GM19238 (cell line): ENCODE results near the gene EPHA7.

ENCODE experiments used
- DNase-seq: peaks from one replicate; pipeline ENCODE4 v3.0.0; 2011; ENCODE audit warnings: low spot score; ENCODE audit not compliant: insufficient read length

Gene EPHA7

DNA sequence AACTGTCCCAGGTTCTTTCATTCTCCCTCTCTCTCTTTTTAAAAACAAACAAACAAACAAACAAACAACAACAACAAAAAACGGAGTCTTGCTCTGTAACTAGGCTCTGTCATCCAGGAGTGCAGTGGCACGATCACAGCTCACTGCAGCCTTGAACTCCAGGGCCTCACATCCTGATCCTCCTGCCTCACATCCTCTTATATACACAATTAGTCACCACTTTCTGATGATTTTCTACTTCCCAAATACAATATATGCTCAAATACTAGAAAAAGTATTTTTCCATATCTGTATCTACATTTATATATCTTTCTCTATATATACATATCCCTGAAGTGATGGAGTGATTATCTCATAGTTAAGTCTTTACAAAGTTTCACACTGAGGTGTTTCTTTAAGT lies 170.7 kb downstream of the EPHA7 start:
- no peak for DNase-seq

DNA sequence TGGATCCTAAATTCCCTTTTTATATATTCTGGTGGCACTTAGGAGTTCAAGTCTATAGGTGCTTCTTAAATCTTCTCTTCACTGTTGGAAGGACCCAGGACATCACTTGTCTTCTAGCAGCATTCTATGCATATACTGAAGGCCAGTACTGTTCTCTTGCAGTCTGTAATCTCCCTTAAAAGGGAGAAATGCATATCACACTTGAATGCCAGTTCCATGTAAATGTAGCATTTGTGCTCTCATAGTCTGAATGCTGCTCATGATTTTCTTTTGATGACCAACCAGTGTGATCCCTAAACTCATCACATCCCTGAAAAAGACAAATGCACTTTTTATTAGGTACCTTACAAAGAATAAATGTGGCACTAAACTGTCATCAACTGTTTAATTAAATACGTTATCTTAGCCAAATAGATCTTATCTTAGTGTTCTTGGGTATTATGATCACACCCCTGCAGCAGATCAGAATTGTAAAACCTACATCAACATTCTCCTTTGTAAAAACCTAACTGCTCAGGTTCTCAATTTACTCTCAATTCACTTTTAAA lies 176.1 kb downstream of the EPHA7 start:
- no peak for DNase-seq

DNA sequence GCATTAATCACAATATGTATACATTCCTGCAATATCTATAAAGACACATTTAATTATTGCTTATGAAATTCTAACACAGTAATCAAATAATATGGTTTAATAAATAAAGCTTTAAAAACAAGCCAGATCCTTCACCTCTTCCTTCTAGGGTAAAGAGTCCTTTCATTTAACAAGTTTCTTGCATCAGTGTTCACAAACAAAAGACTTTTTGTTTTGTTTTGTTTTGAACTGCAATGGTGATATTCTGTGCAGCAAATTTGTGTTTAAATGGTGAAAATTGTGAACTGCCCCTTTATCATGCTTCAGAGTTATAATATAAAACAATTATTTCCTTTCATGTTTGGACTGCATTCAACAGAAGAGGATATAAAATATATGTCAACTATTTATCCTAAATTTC lies 177.3 kb downstream of the EPHA7 start:
- DNase-seq = no peak

DNA sequence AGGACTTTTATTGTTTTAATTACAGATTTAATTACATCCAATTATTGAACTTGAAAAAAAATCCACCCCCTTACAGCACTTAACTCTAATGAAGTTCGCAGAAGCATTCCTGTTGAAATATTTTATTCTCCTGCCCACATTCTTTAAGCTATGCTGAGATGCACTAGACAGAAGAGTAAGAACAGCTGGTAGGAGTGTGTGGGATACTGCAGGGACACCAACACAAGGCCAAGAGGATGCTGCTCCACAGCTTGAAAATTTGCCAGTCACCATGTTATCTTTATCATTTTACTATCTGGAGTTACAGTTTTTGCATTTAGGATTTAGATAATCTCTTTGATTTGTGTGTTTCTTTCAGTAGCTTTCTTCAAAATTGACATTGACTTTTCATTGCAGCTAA lies 180.7 kb downstream of the EPHA7 start:
- no peak for DNase-seq

DNA sequence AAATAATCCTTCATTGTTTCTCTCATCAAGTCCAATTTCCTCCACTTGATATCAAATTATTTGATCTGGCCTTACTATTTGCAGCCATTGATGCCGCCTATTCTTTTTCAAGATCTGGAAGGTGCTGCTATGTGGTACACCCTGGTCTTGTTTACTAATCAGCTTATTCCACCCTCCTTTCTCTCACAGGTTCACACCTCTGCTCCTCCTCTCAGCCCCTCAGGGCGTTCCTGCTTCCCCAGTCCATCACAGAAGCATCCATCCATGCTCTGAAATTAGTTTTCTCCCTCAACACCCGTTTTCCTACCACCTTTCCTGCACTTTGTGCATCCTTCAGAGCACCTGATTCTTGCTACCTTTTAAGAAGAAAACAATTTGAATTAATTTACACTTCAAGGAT lies 183.6 kb downstream of the EPHA7 start:
- DNase-seq = no peak

DNA sequence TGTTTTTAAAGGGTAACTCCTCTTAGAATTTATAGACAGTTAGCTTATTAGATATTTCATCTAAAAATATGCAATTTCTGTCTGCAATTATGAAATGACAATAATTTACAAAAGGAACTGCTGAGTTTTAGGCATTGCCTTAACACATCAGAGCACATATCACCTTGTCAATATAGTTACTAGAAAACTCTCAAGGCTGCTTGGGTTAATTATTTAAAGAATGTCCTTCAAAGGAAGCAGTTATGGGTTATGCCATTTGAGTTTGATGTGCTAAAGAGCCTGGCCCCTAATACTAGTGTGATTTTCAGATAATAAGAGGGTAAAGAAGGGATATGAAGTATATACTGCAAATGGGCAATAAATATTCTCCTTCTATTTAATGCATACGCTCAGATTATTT lies 192.5 kb downstream of the EPHA7 start:
- no peak for DNase-seq

DNA sequence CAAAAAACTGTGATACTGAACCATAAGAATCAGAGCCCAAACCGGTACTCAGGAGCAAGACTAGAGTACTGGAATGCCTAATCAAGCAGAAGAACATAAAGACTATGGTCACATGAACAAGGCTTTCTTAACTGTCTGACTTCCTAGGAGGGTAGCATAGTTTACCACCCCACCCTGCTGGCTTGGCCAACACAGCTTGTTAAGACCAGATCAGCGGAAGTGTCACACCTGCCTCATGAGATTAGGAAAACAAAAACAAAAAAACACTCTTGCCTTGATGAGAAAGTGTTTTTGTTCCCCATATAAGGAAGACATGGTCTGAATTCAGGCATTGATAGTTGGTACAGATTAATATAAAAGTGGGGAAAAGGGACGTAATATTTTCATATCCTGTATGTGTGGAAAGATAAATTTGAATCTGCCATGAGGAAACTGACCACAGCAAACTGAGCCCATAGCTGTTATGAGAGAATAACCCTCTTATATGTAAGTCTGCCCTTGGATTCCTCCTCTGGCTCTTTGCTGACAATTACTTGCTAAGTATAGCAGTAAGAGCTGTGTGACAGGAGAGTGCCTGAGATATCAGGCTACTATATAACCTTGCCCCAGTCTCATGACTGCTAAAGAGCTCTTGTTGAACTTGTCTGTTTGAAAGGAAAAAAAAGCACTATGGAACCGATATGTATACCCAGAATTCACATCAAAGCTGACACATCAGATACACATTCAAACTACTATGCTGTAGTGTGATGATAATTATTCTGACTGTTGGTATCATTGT lies 197.1 kb downstream of the EPHA7 start:
- DNase-seq = no peak

DNA sequence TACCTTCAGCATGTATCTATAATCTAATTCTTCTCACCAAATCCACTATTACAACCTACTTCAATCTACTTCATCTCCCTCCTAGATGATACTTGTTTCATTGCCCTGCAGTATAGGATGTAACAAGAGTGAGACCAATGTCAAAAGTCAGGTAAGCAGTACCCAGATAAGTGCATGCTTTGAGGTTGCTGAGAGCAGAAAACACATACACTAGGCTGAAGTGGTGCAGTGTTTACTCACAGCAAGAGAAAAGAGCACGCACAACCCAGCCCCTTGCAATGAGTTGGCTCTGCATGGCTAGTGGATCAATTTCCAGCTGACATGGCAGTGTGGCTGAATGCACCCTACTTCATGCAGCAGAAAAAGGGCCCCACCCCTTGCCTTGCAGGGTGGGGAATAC lies 199.9 kb downstream of the EPHA7 start:
- no peak for DNase-seq

DNA sequence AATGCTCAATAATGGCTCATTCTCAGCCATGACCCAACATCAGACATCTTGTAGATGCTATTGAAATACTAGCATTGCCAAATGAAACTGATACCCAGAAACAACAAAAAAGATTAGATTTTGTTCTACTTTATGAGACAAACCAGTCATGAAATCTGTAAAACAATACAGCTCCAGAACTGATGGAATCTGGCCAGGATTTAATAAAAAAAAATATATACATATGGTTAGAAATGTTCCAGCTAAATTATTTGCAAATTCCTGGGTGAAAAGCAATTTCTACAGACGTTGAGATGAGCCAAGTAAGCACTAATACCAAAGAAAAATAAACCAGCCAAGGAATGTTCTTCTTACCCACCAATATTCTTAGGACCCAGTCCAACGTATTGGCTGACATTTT lies 201.3 kb downstream of the EPHA7 start:
- no peak for DNase-seq

DNA sequence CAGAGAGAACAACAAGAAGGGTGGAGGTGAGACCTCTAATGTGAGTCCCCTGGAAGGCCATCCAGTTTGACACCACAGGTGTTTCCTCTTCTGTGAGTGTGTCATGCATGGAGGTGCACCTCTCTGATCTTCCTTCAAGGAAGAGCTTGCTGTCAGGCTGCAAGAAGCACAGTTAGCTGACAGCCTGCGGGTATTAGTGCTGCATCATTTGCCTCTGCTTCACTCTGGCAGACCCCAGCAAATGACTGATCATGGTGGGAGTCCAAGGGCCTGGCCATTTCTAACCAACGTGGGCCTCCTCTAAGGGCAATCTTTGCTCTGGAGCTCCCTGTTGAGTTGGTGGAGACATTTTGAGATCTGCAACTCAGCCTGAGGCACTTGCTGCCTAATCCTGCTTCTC lies 206.3 kb downstream of the EPHA7 start:
- DNase-seq = no peak

DNA sequence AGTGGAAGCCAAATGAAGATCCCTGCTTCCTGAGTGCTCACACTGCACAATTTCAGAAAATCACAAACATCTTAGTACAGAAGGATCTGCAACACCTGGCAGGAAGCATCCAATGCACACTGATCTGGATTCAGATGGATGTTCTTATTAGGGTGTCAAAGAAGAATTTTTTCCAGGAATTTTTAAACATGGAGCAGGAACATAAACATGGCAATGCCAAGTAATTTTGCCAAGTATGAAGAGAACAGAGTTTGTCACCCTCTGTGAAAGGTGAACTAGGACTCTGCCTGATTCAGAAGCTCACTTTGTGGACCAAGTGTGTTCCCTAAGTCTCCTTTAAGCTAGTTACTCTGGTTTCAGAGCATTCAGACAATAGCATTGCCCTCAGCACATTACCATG lies 208.5 kb downstream of the EPHA7 start:
- no peak for DNase-seq

DNA sequence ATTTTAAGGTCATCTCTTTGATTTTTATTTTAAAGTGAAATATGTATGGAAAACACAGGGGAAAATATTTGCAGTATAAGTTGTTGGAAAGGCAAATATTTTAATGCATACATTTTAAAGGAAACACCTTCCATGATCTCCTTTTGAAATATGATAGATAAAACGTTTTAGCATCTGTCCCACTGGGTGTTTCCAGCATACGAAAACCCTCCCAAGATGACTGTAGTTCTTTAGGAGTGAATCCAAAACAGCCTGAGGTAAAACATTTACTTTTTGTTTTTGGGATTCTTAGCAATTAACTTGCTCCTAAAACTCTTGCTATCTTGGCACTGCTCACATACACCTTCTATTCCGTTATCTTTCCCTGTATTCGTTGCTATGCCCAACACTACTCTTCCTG lies 210.0 kb downstream of the EPHA7 start:
- DNase-seq = no peak

DNA sequence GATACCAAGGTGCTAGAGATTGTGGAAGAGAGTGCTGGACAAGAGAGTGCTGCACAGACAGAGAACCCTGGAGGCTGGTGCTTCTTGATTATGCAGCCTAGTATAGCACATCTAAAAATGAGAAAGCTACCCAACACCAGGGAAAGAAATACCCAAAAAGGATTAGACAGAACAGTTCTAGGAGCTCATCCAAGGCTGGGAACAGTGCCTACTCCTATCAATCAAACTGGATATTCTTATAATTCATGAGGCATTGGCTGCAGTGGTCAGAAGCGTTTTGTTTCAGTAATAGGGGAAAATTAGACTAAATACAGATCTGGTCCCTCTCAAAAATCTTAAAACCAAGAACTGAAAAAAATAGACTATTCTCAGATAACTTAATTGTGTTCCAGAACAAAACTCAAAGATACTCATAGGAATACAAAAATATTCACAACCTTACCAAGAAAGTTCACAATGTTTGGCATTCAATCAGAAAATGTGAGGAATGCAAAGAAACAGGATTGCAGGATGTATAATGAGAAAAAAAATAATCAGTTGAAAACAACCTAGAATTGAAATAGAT lies 222.9 kb downstream of the EPHA7 start:
- no peak for DNase-seq

DNA sequence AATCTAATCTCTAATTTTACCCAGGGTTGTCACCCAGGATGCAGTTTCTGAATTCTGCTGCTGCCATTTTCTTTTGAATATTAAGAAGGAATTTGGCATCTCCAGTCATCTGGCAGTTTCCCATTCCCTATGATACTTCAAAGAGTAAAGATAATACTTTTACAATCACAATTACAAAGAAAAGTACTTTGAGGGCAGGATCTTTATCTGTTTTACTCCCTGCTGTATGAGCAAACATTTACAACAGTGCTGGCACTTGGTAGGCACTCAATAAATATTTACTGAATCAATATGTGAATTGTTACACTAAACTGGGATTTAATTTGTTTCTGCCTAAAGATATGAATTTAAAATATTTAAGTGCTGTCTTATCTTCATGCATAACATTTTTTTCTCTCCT lies 224.9 kb downstream of the EPHA7 start:
- no peak for DNase-seq

DNA sequence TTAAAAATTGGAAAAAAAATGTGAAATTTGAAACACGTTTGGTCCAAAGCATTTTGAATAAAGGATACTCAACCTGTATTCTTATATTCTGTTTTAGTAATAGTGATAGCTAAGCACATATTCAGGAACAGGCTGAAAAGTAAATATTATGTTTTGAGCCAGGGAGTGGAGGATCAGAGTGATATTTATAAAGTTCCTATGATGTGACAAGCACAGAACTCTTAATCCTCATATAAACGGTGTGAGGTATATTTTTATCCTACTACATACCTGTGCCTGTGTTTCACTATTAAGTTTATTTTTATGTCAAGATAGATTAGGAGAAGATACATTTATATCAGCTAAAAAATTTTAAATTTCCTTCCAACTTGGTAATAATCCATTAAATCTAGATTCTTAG lies 225.5 kb downstream of the EPHA7 start:
- DNase-seq = no peak
